ENCODE data around the gene PRKAG2.
A peak's percentile ranks its signal among the peaks of the same experiment; 100 is the strongest.
"Not testable (repeated sequence)": the region's sequence is repeated elsewhere in the genome, so short reads cannot be mapped to it uniquely, and the experiment has no call there.

Gene PRKAG2

DNA sequence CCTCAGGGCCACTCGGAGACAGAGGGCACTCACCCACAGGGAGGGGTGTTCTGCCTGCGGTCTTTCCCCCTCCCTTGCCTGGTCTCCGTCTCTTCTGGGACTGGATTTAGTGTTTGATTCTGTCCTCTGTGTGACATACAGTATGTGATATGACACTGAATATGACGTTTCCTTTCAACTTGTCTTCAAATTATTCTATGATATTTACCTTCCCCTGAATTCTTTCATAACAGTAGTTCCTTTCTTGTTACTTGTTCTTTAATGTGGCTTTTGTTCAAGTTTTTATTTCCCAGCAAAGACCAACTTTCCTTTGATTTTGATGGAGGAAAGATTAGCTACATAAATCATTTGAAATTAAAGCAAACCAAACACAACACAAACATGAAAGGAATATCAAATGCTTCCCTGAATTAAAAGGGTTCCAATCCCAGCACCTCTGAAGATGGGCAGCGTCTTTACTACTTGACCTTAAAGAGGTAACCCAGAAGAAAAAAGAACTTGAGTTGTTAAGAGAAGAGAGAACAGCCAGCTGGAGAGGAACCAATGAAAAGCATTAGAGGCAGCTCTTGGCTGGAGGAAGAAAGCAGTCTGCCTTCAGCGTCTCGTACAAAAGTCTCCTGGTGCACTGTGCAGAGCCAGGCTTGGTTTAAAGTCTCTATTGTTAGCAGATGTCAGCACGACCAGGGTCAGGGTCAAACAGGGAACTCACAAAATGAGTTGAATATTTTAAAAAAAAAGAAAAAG, 338.9 kb downstream of the PRKAG2 start:
- TF ChIP-seq JUND (IDR thresholded peaks at IDR 0.05; ENCODE audit: low read depth), result no peak
- DNase-seq (ENCODE audit: low read depth in 1 of 2, low spot score in 1 of 2), result no peak
- in situ Hi-C loops (cut with HindIII; ENCODE audit: low pct_unique_long_range_greater_than_20kb, low sequenced_read_pairs), result no loop called here

DNA sequence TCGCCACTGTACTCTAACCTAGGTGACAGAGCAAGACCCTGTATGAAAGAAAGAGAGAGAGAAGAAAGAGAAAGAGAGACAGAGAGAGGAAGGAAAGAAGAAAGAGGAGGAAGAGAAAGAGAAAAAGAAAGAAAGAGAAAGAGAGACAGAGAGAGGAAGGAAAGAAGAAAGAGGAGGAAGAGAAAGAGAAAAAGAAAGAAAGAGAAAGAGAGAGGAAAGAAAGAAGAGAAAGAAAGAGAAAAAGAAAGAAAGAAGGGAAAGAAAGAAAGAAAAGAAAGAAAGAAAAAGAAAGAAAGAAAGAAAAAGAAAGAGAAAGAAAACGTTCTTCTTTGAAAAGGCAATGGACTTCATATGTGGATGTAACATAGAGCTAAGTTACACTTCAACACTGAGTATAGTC, 340.7 kb downstream of the PRKAG2 start:
- in situ Hi-C loops (cut with HindIII; ENCODE audit: low pct_unique_long_range_greater_than_20kb, low sequenced_read_pairs); DNase-seq (ENCODE audit: low read depth in 1 of 2, low spot score in 1 of 2): not testable (repeated sequence)

DNA sequence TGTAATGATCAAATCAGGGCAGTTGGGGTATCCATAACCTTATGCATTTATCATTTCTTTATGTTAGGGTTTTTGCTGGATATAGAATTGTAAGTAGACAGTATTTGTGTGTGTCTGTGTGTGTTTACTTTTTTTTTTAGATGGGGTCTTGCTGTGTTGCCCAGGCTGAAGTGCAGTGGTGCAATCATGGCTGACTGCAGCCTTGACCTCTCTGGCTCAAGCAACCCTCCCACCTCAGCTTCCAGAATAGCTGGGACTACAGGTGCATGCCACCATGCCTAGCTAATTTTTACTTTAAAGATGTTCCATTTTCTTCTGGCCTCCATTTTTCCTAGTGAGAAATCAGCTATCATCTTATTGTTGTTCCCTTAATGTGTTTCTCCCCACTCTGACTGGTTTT, 347.1 kb downstream of the PRKAG2 start:
- no peak for TF ChIP-seq JUND (IDR thresholded peaks at IDR 0.05; ENCODE audit: low read depth)
- in situ Hi-C loops (cut with HindIII; ENCODE audit: low pct_unique_long_range_greater_than_20kb, low sequenced_read_pairs), result no loop called here
- no peak for DNase-seq (ENCODE audit: low read depth in 1 of 2, low spot score in 1 of 2)

DNA sequence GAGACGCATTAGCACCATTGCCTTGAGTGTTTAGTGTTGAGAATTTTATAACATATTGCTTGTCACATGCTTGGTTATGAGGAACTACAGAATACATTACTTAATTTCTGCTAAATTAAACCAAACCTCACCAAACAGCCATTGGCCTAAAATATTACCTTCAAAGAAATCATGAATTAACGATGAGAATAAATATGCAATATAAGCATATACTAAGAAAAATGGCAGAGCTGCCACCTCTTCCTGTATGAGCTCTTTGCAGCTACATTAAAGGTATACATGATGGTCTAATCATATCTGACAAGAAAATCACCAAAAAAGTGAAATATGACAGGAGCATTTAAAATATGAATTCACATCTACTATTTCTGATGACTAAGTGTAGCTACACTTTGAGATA, 352.1 kb downstream of the PRKAG2 start:
- TF ChIP-seq JUND (IDR thresholded peaks at IDR 0.05; ENCODE audit: low read depth), result no peak
- in situ Hi-C loops (cut with HindIII; ENCODE audit: low pct_unique_long_range_greater_than_20kb, low sequenced_read_pairs), result no loop called here
- no peak for DNase-seq (ENCODE audit: low read depth in 1 of 2, low spot score in 1 of 2)

DNA sequence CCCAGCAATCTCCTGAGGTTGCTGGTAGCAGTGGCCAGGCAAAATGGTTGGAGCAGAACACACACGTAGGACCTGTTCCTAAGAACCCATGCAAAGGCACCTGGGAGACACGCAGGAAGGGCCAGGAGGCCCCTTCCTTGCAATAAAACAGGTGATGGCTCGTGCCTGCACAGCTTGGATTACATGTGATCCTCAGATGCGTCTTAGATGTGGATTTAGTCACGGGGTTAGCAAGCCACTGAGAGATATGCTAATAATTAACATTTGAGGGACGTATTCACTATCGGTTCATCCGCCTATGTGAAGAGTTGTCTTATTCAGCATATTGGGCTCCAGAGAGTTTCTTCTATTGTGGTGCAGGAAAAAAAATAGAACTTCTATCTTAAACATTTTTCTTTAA, 352.6 kb downstream of the PRKAG2 start:
- in situ Hi-C loops (cut with HindIII; ENCODE audit: low pct_unique_long_range_greater_than_20kb, low sequenced_read_pairs), result no loop called here
- no peak for DNase-seq (ENCODE audit: low read depth in 1 of 2, low spot score in 1 of 2)
- no peak for TF ChIP-seq JUND (IDR thresholded peaks at IDR 0.05; ENCODE audit: low read depth)

DNA sequence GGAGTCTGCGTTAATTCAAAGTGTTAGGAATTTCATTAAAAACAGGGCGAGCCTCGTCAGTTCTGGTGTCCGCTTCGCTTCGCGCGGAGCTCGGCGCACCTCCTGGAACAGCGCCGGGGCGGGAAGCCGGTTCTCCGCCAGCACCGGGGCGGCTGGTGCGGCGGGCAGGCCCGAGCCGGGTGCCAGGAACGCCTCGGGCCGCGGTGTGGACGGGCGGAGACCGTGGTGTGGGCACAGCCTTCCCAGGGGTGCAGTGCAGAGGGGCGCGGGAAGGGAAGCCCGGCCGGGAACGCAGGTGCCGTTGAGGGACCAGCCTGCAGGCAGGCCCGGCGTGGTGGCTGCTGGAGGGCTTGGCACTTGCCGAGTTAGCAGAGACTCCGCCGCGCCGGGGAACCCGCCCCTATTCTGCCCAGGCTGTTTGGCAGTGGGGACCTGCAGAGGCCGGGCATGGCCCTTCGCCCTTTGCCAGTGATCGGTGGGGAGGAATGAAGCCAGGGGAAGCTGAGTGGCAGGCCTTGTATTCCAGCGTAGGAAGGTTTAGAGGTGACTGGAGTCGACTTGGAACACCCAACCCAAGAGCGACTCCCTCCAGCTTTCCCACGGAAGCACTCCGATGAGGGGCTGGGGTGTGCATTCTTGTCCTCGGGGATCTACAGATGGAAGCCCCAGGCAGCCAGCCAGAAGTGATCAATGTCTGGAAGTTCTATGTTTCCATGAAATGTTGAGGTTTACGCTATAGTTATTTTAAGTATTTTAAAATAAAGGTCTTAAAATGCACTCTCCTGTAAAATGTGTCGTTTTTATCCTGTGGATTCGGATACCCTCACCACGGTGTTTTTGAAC, 356.3 kb downstream of the PRKAG2 start:
- DNase-seq (ENCODE audit: low read depth in 1 of 2, low spot score in 1 of 2), result peak; percentile 38 to 42
- no peak for TF ChIP-seq JUND (IDR thresholded peaks at IDR 0.05; ENCODE audit: low read depth)
- in situ Hi-C loops (cut with HindIII; ENCODE audit: low pct_unique_long_range_greater_than_20kb, low sequenced_read_pairs), result no loop called here

DNA sequence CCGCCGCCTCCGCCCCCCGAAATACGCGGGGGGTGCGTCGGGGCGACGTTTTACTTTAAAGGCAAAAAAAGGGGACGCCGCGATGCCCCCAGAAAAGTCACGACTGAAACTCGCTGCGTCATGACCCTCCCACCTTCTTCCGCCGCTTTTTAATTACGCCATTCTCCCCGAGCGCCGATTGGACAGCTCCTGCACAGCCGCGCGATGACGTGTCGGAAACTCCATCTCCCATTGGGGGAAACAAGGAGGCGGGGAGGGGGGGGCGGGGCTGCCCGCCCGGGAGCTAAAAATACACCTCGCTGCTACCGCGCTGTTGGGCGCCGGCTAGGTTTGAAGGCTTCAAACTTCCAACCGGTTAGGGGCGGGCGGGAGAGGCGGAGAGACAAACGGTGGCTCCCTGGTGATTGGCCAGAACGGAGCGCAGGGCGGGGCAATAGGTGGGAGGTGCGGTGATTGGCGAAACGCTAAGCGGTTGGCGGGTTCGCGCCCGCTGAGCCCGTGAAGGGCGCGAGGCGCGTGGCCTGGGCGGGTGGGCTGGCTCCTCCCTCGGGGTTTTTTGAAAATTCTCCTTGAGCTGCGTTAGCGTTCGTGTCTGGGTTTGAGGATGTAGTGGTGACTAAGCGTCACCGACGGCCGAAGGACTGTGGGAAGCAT, 357.0 kb downstream of the PRKAG2 start, which contains the start of gene RHEB:
TSS of gene RHEB (minus strand) at position 131 of the 654 bp plus-strand sequence. CDS start 384 bp downstream, outside the sequence.
- in situ Hi-C loops (cut with HindIII; ENCODE audit: low pct_unique_long_range_greater_than_20kb, low sequenced_read_pairs), result no loop called here
- DNase-seq (ENCODE audit: low read depth in 1 of 2, low spot score in 1 of 2), result peak; percentile 87 to 99
- no peak for TF ChIP-seq JUND (IDR thresholded peaks at IDR 0.05; ENCODE audit: low read depth)

DNA sequence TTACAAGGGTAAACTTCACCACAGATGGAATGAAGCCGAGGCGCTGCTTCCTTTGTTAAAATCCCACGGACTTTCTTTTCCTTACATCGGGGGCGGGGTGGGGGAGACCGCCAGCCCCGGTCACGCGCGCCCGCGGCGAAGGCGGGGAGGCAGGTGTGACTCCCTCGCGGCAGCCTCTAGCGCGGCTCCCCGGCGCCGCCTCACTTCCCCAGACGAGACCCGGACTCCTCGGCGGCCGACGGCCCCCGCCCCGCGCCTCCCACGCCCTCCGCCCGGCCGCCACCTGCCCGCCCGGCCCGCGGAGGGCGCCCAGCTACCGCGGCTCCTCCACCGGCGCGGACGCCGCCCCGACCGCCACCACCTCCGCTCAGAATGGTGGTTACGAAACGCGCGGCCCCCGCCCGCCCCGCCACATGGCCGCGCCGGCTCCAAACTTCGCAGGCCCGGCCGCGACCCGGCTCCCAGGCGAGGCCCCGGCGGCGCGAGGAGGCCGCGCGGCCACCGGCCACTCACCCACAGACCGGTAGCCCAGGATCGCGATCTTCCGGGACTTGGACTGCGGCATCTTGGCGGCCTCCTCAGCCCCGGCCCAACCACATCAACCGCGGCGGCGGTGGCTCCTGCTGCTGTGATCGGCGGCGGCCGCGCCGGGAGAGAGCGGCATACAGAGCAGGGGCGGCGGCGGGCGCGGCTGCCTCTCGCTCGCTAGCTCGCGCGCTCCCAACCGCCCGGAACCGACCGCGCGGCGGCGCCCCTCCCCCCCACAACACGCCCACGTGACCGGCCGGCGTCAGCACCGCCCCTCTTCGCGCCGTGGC, 357.8 kb downstream of the PRKAG2 start:
- DNase-seq (ENCODE audit: low read depth in 1 of 2, low spot score in 1 of 2); in situ Hi-C loops (cut with HindIII; ENCODE audit: low pct_unique_long_range_greater_than_20kb, low sequenced_read_pairs): not testable (repeated sequence)

DNA sequence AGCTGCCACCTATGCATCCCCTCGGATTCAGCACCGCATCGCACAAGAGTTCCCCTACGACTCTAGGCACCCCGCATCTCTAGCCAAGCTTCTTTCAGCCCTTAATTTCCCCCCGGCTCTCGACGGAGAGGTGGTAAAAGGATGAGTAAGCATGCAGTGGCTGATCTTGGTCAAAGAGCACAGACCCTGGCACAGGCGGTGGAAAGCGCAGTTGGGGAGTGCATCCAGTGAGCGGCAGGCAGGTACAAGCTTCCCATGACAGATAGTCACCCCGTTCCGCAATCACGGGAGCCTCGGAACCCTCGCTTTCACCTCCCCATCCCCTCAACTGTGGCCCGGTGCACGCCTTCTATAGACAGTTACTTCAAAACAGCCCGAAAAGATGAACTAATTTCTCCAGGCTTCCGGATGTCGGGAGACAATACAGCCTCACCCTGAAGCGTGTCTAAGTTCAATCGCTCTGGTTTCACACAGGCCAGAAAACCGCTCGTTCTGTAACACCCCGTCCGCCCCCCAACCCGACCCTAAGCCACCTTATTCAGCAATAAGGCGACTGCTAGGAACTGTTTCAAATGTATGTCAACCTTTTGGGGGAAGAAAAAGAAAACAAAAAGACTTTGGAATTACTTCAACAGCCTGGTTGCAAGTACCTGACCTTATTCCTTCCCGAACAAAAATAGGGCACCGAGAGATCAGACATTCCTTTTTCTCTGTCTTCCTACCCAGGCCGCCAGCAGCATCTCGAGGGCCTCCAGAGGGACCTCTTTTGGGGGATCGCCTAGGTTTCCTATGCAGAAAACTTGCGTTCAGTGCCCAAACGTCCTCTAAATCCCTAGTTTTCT, 358.6 kb downstream of the PRKAG2 start:
- in situ Hi-C loops (cut with HindIII; ENCODE audit: low pct_unique_long_range_greater_than_20kb, low sequenced_read_pairs), result no loop called here
- peak in 1 of 2 experiments; percentile 32 for DNase-seq (ENCODE audit: low read depth in 1 of 2, low spot score in 1 of 2)
- TF ChIP-seq JUND (IDR thresholded peaks at IDR 0.05; ENCODE audit: low read depth), result no peak

DNA sequence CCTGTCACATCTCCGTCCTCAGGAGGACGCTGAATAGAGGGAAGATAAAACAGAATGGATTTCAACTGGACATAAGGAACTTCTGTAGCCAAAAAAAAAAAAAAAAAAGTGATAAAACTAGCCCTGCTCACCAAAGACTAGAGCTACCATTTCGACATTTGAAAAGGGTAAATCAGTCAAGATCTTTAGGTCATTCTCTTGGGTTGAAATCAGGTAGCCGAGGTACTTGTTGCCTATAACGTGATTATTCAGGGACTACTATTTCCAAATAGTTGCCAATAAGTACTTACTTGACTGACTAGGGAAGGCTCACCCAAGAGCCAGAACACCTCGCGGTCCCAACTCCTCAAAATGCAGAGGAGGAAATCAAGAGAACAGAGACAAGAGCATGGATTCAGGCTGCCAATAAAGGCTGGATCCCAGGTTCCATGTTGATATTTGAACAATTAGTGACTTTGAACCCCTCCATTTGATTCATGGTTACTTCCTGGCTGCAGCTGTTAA, 359.3 kb downstream of the PRKAG2 start:
- no peak for TF ChIP-seq JUND (IDR thresholded peaks at IDR 0.05; ENCODE audit: low read depth)
- in situ Hi-C loops (cut with HindIII; ENCODE audit: low pct_unique_long_range_greater_than_20kb, low sequenced_read_pairs), result no loop called here
- DNase-seq (ENCODE audit: low read depth in 1 of 2, low spot score in 1 of 2), result no peak

DNA sequence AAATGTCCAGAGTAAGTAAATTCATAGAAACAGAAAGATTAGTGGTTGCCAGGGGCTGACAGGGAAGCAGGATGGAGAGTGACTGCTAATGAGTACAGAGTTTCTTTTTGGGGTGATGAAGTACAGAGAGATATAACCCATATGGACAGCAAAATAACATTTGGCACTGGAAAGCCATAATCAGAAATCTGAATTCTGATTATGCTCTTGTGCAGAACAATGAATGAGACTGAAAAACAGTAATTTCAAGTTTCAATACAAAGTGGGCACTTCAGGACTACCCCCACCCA, 361.7 kb downstream of the PRKAG2 start:
- TF ChIP-seq JUND (IDR thresholded peaks at IDR 0.05; ENCODE audit: low read depth), result no peak
- in situ Hi-C loops (cut with HindIII; ENCODE audit: low pct_unique_long_range_greater_than_20kb, low sequenced_read_pairs), result no loop called here
- no peak for DNase-seq (ENCODE audit: low read depth in 1 of 2, low spot score in 1 of 2)

Measured in T47D (cell line).